GM18907 (cell line): Measurements from ENCODE around the gene FLT3.
"Not testable (repeated sequence)": the region's sequence is repeated elsewhere in the genome, so short reads cannot be mapped to it uniquely, and the experiment has no call there.

Experiments
- ATAC-seq: cut with Tn5 transposase; IDR thresholded peaks from one replicate; pipeline ENCODE4 v1.9.1; 2021; ENCODE audit warnings: mild to moderate bottlenecking, moderate library complexity; ENCODE audit not compliant: unreplicated experiment

Gene FLT3

GRCh38 chr13:28046981-28047380, 53.4 kb downstream of the FLT3 start:
- no peak for ATAC-seq

- no peak for ATAC-seq
Observed at GRCh38 chr13:28045861-28046260, 54.5 kb downstream of the FLT3 start.

DNA sequence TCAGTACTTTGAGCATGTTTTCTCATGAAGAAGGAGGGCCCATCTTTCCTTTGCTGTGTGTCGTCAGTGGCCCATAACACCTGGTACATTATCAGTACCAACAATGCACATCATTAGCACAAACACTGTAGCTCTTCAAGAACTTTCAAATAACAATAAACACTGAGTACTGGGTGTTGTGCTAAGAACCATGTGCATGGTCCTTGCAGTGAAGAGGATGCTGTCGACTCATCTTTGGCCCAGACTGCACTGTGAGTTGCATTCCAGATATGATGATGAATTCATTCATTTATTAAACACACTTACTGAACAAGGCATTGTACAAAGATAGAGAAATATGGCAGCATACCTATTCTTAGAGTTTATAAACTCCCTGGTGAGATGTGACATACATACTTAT, 55.8 kb downstream of the FLT3 start:
- ATAC-seq: no peak

GRCh38 chr13:28043224-28043623, 57.2 kb downstream of the FLT3 start:
- no peak for ATAC-seq

DNA sequence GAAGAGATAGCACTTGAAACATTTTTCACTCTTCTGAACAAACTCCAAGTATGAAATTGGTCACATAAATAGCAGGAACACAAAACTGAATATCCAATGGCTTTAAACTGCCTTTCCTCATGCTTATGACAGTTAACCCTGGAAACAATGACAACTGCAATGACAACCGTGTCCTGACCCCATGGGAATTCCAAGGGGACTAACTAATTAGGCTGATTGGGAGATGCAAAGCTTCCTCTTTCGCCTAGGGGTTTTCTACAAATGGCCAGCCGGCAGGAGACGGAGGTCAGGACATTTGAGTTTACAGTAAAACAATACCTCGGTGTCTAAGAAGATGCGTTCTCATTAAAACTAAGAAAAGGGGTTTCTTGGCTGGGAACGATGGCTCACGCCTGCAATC, 58.9 kb downstream of the FLT3 start:
- ATAC-seq: no peak

DNA sequence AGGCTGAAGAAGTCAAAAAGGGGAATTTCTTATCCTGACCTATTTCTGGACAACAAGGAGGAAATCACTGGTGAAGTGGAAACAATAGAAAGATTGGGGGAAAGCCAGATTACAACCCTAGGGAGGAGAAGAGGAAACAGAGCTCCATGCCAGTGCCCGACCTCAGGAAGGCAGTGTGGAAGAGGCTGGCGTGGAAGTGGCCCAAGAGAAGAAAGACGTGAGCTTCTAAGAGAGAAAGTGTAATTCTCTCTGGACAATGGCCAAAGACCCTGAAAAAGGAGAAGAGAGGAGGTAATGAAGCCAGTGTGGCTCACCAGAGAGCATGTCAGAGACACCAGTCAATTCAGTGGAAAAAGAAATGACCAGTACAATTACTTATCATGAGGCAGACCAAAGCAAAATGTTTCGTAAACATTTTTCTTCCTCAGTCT, 59.3 kb downstream of the FLT3 start:
- no peak for ATAC-seq

DNA sequence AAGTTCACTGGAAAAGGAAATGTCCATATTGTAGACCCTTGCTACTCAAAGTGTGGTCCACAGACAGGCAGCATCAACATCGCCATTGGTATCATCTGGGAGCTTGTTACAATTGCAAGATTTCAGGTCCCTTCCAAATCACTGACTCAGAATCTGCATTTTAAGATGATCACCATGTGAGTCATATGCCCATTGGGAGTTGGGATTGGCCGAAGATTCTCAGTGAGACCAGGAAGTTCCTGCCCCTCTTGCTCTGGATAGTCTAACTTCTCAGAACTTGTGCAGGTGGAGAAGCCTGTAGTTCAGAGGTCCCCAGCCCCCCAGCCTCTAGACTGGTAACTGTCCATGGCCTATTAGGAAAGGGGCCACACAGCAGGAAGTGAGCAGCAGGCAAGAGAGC, 63.0 kb downstream of the FLT3 start:
- ATAC-seq: no peak

DNA sequence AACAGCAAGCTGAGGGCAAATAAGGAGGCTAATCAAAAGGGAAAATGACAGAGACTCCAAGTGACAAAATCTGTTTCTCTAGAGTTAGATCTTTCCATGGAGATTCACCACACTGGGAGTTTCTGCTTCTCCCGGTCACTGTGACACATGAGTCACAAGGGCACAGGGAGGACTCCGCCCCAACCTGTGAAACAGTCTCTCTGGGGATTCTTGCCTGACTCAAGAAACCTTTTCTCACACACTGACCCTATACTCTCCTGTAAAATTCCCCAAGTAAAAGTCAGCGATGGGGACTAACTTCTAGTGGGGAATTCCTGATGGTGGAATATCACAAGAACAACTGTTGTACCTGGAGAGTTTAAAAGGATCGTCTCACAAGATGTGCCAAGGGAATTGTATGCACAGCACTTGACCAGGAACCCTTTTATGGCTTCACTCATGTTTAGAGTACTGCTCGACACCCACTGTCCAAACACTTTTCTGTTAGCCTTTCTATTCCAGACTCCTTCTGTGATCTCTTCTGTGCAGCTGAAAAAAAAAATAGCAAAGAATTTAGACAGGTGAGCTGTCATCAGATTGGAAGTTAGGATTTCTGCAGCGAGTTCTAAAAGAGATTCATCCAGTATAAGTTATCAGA, 65.1 kb downstream of the FLT3 start:
- ATAC-seq: no peak

DNA sequence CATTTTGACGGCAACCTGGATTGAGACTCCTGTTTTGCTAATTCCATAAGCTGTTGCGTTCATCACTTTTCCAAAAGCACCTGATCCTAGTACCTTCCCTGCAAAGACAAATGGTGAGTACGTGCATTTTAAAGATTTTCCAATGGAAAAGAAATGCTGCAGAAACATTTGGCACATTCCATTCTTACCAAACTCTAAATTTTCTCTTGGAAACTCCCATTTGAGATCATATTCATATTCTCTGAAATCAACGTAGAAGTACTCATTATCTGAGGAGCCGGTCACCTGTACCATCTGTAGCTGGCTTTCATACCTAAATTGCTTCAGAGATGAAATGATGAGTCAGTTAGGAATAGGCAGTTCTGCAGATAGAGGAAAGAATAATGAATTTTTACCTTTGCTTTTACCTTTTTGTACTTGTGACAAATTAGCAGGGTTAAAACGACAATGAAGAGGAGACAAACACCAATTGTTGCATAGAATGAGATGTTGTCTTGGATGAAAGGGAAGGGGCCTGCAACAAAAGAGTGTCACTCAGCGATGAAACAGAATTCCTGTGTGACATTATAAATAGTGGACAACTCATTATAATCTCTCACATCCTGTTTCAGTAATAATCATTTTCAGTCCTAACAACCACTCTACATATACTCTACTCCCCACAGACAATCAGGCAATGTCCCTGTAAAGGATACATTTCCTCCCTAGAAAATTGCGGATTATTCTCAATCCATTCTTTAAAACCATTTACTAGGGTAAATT, 66.3 kb downstream of the FLT3 start:
- no peak for ATAC-seq

GRCh38 chr13:28032438-28032837, 67.9 kb downstream of the FLT3 start:
- ATAC-seq: not testable (repeated sequence)

- no peak for ATAC-seq
Observed at GRCh38 chr13:28031896-28032288, 68.5 kb downstream of the FLT3 start.

- no peak for ATAC-seq
Observed at GRCh38 chr13:28031220-28031895, 69.0 kb downstream of the FLT3 start.

- ATAC-seq: no peak
Observed at GRCh38 chr13:28027607-28028364, 72.6 kb downstream of the FLT3 start.

DNA sequence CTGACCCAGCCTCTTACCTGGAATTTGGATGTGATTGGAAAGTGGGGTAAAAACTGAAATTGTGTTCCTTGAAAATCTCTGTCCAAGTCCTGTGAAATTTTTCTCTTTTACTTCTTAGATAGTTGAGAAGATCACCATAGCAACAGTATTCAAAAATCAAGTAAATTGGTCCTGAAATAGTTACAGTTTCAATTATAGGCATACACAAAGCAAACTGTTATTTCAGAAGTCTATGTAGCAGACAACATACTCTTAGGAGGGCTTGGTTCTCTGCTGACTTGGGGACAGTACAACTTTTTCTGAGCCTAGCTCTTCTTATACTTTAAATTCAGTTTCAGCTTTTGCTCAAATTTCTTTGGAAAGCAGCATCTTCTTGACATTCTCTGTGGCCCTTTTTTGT, 73.3 kb downstream of the FLT3 start:
- no peak for ATAC-seq

DNA sequence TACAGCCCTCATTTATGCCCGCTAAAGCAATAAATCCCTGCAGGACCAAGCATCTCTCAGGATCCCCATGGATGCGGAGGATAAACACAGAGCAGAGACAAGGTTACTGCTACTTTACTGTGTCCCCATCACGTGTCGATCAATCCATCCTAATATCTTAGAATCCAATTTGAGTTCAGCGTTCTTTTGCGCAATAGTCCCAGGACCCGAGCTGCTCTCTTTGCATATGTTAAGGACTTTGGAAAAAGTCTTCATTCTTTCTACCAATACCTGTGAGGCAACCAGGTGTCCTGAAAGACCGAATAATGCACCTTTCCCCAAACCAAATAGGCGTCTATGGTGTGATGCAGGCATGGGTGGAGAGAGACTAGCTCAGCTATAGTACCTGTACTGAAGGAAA, 73.9 kb downstream of the FLT3 start:
- no peak for ATAC-seq

- ATAC-seq: no peak
Observed at GRCh38 chr13:28022848-28023518, 77.4 kb downstream of the FLT3 start.

DNA sequence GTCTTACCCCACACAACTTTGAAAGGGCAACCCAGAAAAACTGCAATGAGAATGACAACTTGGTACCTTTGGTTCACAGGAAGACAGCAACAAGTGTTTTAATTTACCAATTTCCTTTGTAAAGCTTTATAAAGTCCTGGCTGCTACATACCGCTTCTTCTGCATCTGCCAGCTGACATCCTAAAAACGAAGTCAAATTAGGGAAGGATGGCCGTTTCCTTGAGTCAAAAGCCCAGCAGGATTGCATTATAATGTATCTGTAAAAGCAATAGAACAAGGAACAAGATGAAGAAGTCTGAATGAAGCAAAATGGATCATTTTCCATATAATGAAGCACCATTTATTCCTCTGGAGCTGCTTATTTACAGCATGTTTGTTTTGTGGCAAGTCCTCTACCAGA, 86.1 kb downstream of the FLT3 start:
- ATAC-seq: no peak

DNA sequence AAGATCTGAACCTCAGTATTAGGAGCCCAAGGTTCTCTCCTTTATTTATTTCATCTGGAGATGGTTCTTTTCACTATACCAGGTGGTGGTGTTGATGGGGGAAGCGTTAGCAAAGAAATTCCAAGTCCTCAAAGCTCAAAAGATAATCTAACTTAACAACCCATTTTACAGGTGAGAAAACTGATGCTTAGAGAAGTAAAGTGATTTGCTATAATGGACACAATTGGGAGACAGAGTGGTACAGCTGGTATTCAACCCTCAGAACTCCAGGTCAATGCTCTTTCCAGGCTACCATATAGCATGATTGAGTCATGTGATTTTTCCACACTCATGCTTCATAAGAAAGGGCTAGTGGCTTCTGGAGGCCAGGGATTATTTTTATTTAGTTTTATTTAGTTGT, 86.9 kb downstream of the FLT3 start:
- no peak for ATAC-seq

DNA sequence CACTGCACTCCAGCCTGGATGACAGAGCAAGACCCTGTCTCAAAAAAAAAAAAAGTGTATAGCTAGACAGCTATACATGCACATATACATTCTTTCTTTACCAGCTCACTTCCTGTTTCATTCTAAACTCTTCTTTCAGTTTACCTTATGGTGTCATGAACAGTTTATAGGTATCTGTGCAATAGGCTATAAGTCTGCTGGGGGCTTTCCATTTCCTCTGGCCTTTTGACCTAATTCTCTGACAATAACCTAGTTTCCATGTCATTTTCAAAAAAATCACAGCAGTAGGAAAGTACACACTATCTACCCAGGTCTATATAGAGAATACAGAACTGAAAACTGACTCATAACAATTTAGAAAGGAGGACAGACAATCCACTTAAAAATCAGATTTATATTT, 87.5 kb downstream of the FLT3 start:
- ATAC-seq: peak; percentile 87

DNA sequence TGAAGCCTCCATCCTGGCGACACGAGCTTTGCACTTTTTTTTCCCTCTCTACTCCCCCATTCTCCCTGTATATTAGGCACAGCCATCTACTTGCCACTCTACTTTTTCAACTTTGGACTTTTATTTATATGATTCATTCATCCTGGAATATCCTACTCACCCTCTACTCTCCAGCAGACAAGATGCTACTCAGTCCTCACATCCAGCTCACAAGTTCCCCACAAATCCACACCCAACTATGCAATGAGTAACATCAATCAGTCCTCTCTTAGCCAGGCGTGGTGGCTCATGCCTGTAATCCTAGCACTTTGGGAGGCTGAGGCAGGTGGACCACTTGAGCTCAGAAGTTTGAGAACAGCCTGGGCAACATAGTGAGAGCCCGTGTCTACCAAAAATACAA, 88.0 kb downstream of the FLT3 start:
- no peak for ATAC-seq

GRCh38 chr13:28010046-28010445, 90.3 kb downstream of the FLT3 start:
- ATAC-seq: no peak
